HepG2 (cell line): Measurements from ENCODE around the gene CARS2. TPM values are rescaled to one million over a fixed set of nuclear protein-coding genes. Genes with fewer than 3 reads are reported as not detected.

ENCODE experiments used
- ATAC-seq: fragments of 200-7000 bp; cut with Tn5 transposase; 3 replicates; pipeline ENCODE4 v1.9.1; 2020; ENCODE audit warnings: mild to moderate bottlenecking, moderate library complexity
- BruUV-seq: library from RNA; stranded (reverse); fragments of 400-500 nt; replicated peaks from 2 replicates; lab custom pipeline; 2021; lab: Mats Ljungman, UMichigan
- CTCF ChIA-PET: fragments of 300-600 bp; formaldehyde crosslinking; extraction: SDS; loops from one replicate; lab custom pipeline; 2021; ENCODE audit warnings: low total read pairs, inconsistent platforms, low intra/inter-chr PET ratio; lab: Yijun Ruan, JAX
- POLR2A ChIA-PET: fragments of 350-600 bp; sonication (Branson Sonifier 250); formaldehyde crosslinking; loops from one replicate; lab custom pipeline; 2020; ENCODE audit warnings: antibody characterized with exemption, inconsistent platforms; lab: Yijun Ruan, JAX
- DNase-seq: peaks from one replicate; pipeline ENCODE4 v3.0.0-alpha.2; 2015; ENCODE audit warnings: low spot score
- FAIRE-seq: peaks from 3 replicates; lab custom pipeline; 2011; peaks lifted over from hg19 to GRCh38; lab: Jason Lieb, UNC
- H2AFZ ChIP-seq: one replicate; pipeline ENCODE4 v1.6.1; 2011; ENCODE audit warnings: low read length, inconsistent platforms
- H3K27ac ChIP-seq: fragments of 300-600 bp; 3 replicates; pipeline ENCODE4 v1.8.0; 2011; ENCODE audit warnings: mixed run types, mild to moderate bottlenecking, mixed read lengths, low read length, inconsistent platforms; ENCODE audit not compliant: insufficient read depth; ENCODE audit errors: extremely low read length
- H3K27me3 ChIP-seq, 2 experiments: fragments of 200-600 bp in 1 of 2; 2 replicates in 1 of 2; 3 replicates in 1 of 2; pipeline versions ENCODE4 v1.6.0 to v1.8.0; 2011; ENCODE audit warnings: low read length in 2 of 2, mild to moderate bottlenecking in 2 of 2, moderate library complexity in 2 of 2, inconsistent platforms in 1 of 2; ENCODE audit not compliant: insufficient read depth in 2 of 2, control insufficient read depth in 1 of 2
- H3K36me3 ChIP-seq, 2 experiments: fragments of 200-600 bp in 1 of 2; replicated peaks in 1 of 2; 2 replicates in 1 of 2; 3 replicates in 1 of 2; pipeline versions ENCODE4 v1.5.1 to v1.8.0; 2011; ENCODE audit warnings: low read length in 2 of 2, inconsistent platforms in 1 of 2; ENCODE audit not compliant: insufficient read depth in 2 of 2, control insufficient read depth in 1 of 2
- H3K4me1 ChIP-seq: 2 replicates; pipeline ENCODE4 v1.5.1; 2012; ENCODE audit warnings: low read length, inconsistent platforms; ENCODE audit not compliant: insufficient read depth
- H3K4me2 ChIP-seq: 2 replicates; pipeline ENCODE4 v1.6.0; 2011; ENCODE audit warnings: low read depth, low read length, inconsistent platforms
- H3K4me3 ChIP-seq, 3 experiments: fragments of 200-600 bp in 1 of 3; sonication (generic), shearing (Covaris generic) in 1 of 3; replicated peaks in 1 of 3; 2 replicates each; pipeline ENCODE4 v1.5.1; 2011 to 2016; ENCODE audit warnings: low read length in 3 of 3, inconsistent platforms in 2 of 3, low read depth in 2 of 3, mild to moderate bottlenecking in 2 of 3, control low read depth in 1 of 3, mixed read lengths in 1 of 3; ENCODE audit not compliant: insufficient read depth in 1 of 3
- H3K79me2 ChIP-seq: one replicate; pipeline ENCODE4 v1.6.1; 2011; ENCODE audit warnings: low read length, inconsistent platforms; ENCODE audit not compliant: insufficient read depth
- H3K9ac ChIP-seq: 2 replicates; pipeline ENCODE4 v1.6.0; 2011; ENCODE audit warnings: mild to moderate bottlenecking, low read depth, low read length, inconsistent platforms; ENCODE audit not compliant: insufficient read depth
- H3K9me3 ChIP-seq: 2 replicates; pipeline ENCODE4 v1.5.1; 2012; ENCODE audit warnings: mild to moderate bottlenecking, low read length
- H4K20me1 ChIP-seq: 2 replicates; pipeline ENCODE4 v1.6.0; 2011; ENCODE audit warnings: inconsistent platforms, mild to moderate bottlenecking, low read length, moderate library complexity; ENCODE audit not compliant: insufficient read depth
- BRD4 ChIP-seq: sonication (generic); formaldehyde crosslinking; IDR thresholded peaks from 2 replicates; pipeline ENCODE4 v1.4.0; 2020; ENCODE audit warnings: missing genetic modification reagents
- E2F5 ChIP-seq: sonication (generic); formaldehyde crosslinking; conservative IDR thresholded peaks from 2 replicates; pipeline ENCODE4 v1.4.0; 2020; ENCODE audit warnings: missing genetic modification reagents
- ETV5 ChIP-seq: IDR thresholded peaks from 2 replicates; pipeline ENCODE4 v1.6.1; 2018; ENCODE audit warnings: missing biosample characterization, missing genetic modification reagents, inconsistent platforms, borderline replicate concordance
- KMT2B ChIP-seq: IDR thresholded peaks from 2 replicates; pipeline ENCODE4 v1.6.1; 2016; ENCODE audit warnings: missing genetic modification reagents, missing compliant biosample characterization
- MED13 ChIP-seq: sonication (generic); formaldehyde crosslinking; IDR thresholded peaks from 2 replicates; pipeline ENCODE4 v1.5.0; 2020; ENCODE audit warnings: missing genetic modification reagents
- NCOA1 ChIP-seq: sonication (generic); formaldehyde crosslinking; IDR thresholded peaks from 2 replicates; pipeline ENCODE4 v1.9.0; 2021; ENCODE audit warnings: missing genetic modification reagents
- PAF1 ChIP-seq: IDR thresholded peaks from 2 replicates; pipeline ENCODE4 v1.6.1; 2016; ENCODE audit warnings: missing genetic modification reagents, missing compliant biosample characterization
- SIN3A ChIP-seq: IDR thresholded peaks from 2 replicates; pipeline ENCODE4 v1.6.1; 2011; ENCODE audit warnings: low read depth, mild to moderate bottlenecking, control low read depth, low read length, borderline replicate concordance
- TSC22D2 ChIP-seq: sonication (generic); formaldehyde crosslinking; IDR thresholded peaks from 2 replicates; pipeline ENCODE4 v1.5.1; 2020; ENCODE audit warnings: missing genetic modification reagents, mild to moderate bottlenecking, borderline replicate concordance
- ZNF337 ChIP-seq: sonication (generic); formaldehyde crosslinking; IDR thresholded peaks from 2 replicates; pipeline ENCODE4 v1.5.1; 2020; ENCODE audit warnings: missing genetic modification reagents, low read depth, mild to moderate bottlenecking, borderline replicate concordance
- ZNF552 ChIP-seq: sonication (generic); formaldehyde crosslinking; IDR thresholded peaks from 2 replicates; pipeline ENCODE4 v1.9.0; 2022; ENCODE audit warnings: missing genetic modification reagents, mild to moderate bottlenecking, borderline replicate concordance
- ZNF777 ChIP-seq: sonication (generic); formaldehyde crosslinking; IDR thresholded peaks from 2 replicates; pipeline ENCODE4 v1.4.0; 2020; ENCODE audit warnings: missing genetic modification reagents
- ZZZ3 ChIP-seq: sonication (generic); formaldehyde crosslinking; IDR thresholded peaks from 2 replicates; pipeline ENCODE4 v1.4.0; 2020; ENCODE audit warnings: missing genetic modification reagents, mild to moderate bottlenecking, borderline replicate concordance
- WGBS: methylation state at CpG from one replicate; pipeline ENCODE4 v1.1.6; 2017; ENCODE audit warnings: low lambda C conversion rate; 5-methylcytosine and 5-hydroxymethylcytosine counted together
- in situ Hi-C: cut with HindIII; loops from 2 replicates; pipeline ENCODE4 v1.10.0; 2017; ENCODE audit warnings: low pct_unique_long_range_greater_than_20kb; ENCODE audit not compliant: extremely low pct_ligation_motif_present
- intact Hi-C: fragments of 100-400 bp; cut with micrococcal nuclease; formaldehyde crosslinking; loops from one replicate; pipeline ENCODE4 v1.10.0; 2022; ENCODE audit not compliant: unreplicated experiment
- polyA plus RNA-seq, 8 experiments: library from polyadenylated mRNA; depleted of rRNA in 3 of 8; stranded (reverse) in 7 of 8; unstranded in 1 of 8; fragments of >200 nt; fragmentation: Illumina TruSeq in 4 of 8; extraction: Trizol in 4 of 8; gene quantifications; 2 replicates each; pipeline versions ENCODE4 v1.2.1 to v1.2.3, GENCODE V29; 2011 to 2016; ENCODE audit warnings: low read depth in 4 of 8, missing spikeins in 1 of 8, mixed read lengths in 1 of 8; ENCODE audit not compliant: insufficient read depth in 1 of 8
- total RNA-seq, 5 experiments: library from RNA; depleted of rRNA; stranded (reverse); fragments of >200 nt; fragmentation: Illumina TruSeq; extraction: Trizol; gene quantifications; 2 replicates each; pipeline ENCODE4 v1.2.3, GENCODE V29; 2016; ENCODE audit warnings: low read depth in 1 of 5

CARS2 gene
- total and polyA plus RNA-seq, 2 of the 13 experiments (the other 11 are each of a cell fraction or from before 2014, with no cell fraction given): 41.1 to 59.3 TPM

DNA sequence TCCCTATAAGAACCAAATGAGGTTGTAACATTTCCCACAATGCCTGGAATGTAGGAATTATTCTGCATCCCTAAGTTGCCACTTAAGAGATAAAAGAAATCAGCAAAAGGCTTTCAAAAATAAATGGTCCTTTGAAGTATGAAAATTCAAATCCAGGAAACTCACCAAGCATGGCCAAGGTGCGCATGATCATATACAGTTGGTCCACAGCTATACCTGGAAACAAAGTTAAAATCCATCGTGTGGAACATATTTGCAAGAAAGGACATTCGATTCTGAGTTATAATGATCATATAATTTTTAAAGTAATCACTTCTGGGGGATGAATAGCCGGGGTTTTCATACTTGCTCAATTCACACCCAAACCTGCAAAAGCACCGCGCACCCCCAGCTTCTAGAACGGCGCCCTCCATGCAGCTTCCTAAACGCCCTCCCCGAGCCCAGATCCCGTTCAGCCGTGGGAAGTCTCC, 525 bp downstream of the CARS2 start:
- H3K9ac ChIP-seq: peak overlapping the region; percentile 91
- in situ Hi-C loops: loop anchor here (10.0 kb wide), 1 partner anchor 209 kb away; the partner anchor contains the start of gene ANKRD10
- no peaks in the 10 kb centered on the region for H3K9me3 ChIP-seq
- peak overlapping the region; percentile 72 to 97 (median 92) for H3K4me3 ChIP-seq
- TF ChIP-seq NCOA1 (CRISPR knock-in tag) (no peak), BRD4 (CRISPR knock-in tag) (0 out of 2 replicates have a peak, but pooled peaks have one; percentile 16), ZNF552 (no peak), ETV5 (CRISPR knock-in tag) (no peak), ZNF337 (CRISPR knock-in tag) (0 out of 2 replicates have a peak, but pooled peaks have one; percentile 19), MED13 (CRISPR knock-in tag) (0 out of 2 replicates have a peak, but pooled peaks have one; percentile 16), TSC22D2 (CRISPR knock-in tag) (no peak), SIN3A (0 out of 2 replicates have a peak, but pooled peaks have one; percentile 13), ZZZ3 (CRISPR knock-in tag) (no peak), ZNF777 (CRISPR knock-in tag) (peak; percentile 2; the same call in 1 of the 2 replicates), PAF1 (no peak), E2F5 (no peak), KMT2B (peak; percentile 7; the same call in 1 of the 2 replicates)
- no peaks in the 10 kb centered on the region for H4K20me1 ChIP-seq
- POLR2A ChIA-PET: interaction anchor here (0.8 kb wide), 2 partner anchors 10 to 22 kb away, joined by 3 read pairs; no protein-coding TSS in a partner anchor
- peaks cover 15% of the 10 kb centered on the region for H3K79me2 ChIP-seq
- CTCF ChIA-PET: no interaction called here
- no TSS peak for BruUV-seq
- peaks cover 52% of the 10 kb centered on the region for H3K4me1 ChIP-seq
- H3K4me2 ChIP-seq: peak overlapping the region; percentile 92
- peak overlapping the region; percentile 73 for H3K27ac ChIP-seq
- no peak overlapping the region for H2AFZ ChIP-seq
- intact Hi-C loops: no loop called here
- WGBS: 3% methylated on average over 9 of the region's 12 CpGs
- no peak for ATAC-seq
- no peak for DNase-seq
- no peak for FAIRE-seq
- no peaks in the 10 kb centered on the region; a peak in 1 of 5 replicates for H3K27me3 ChIP-seq
- peaks cover 4 to 18% of the 10 kb centered on the region in 2 experiments; a peak in 4 of 5 replicates for H3K36me3 ChIP-seq
